HepG2 (cell line): ENCODE results near the gene FAM199X. TPM values are rescaled to one million over a fixed set of nuclear protein-coding genes. Genes with fewer than 3 reads are reported as not detected.

Source experiments
- ARHGAP35 ChIP-seq: sonication (generic); formaldehyde crosslinking; IDR thresholded peaks from 2 replicates; pipeline ENCODE4 v1.9.0; 2022; ENCODE audit warnings: mild to moderate bottlenecking, inconsistent platforms, moderate library complexity, missing genetic modification reagents, borderline replicate concordance
- CBX5 ChIP-seq: sonication (generic); formaldehyde crosslinking; IDR thresholded peaks from 2 replicates; pipeline ENCODE4 v1.4.0; 2020; ENCODE audit warnings: missing genetic modification reagents, borderline replicate concordance
- CREB1 ChIP-seq, 2 experiments: fragments of 450-650 bp in 1 of 2; IDR thresholded peaks; 2 replicates each; pipeline ENCODE4 v1.6.1; 2016 to 2017; ENCODE audit warnings: control low read depth in 1 of 2, mild to moderate bottlenecking in 1 of 2, missing compliant biosample characterization in 1 of 2, missing genetic modification characterization in 1 of 2
- GABPA ChIP-seq, 2 experiments: IDR thresholded peaks; 2 replicates each; pipeline ENCODE4 v1.6.1; 2011 to 2016; ENCODE audit warnings: low read depth in 2 of 2, low read length in 1 of 2, missing biosample characterization in 1 of 2, missing genetic modification characterization in 1 of 2
- HCFC1 ChIP-seq: fragments of 150-350 bp; IDR thresholded peaks from 2 replicates; pipeline ENCODE4 v1.6.1; 2014; ENCODE audit warnings: low read depth, low read length
- HOXA3 ChIP-seq: sonication (generic); formaldehyde crosslinking; IDR thresholded peaks from 2 replicates; pipeline ENCODE4 v1.5.0; 2020; ENCODE audit warnings: missing genetic modification reagents
- MEF2D ChIP-seq: sonication (generic); formaldehyde crosslinking; IDR thresholded peaks from 2 replicates; pipeline ENCODE4 v1.5.1; 2020; ENCODE audit warnings: mild to moderate bottlenecking, missing genetic modification reagents
- PHF21A ChIP-seq: sonication (generic); formaldehyde crosslinking; IDR thresholded peaks from 2 replicates; pipeline ENCODE4 v1.5.0; 2020; ENCODE audit warnings: mild to moderate bottlenecking, missing genetic modification reagents
- PLRG1 ChIP-seq: fragments of 450-650 bp; conservative IDR thresholded peaks from 2 replicates; pipeline ENCODE4 v1.6.1; 2016
- SMC3 ChIP-seq: IDR thresholded peaks from 2 replicates; pipeline ENCODE4 v1.6.1; 2011; ENCODE audit warnings: low read length, improper control_type of control experiment
- SOX13 ChIP-seq, 3 experiments: fragments of 450-650 bp in 1 of 3; sonication (generic) in 1 of 3; formaldehyde crosslinking in 1 of 3; IDR thresholded peaks in 2 of 3; conservative IDR thresholded peaks in 1 of 3; 2 replicates each; pipeline versions ENCODE4 v1.5.0 to v1.6.1; 2016 to 2020; ENCODE audit warnings: antibody characterized with exemption in 1 of 3, mild to moderate bottlenecking in 1 of 3, missing compliant biosample characterization in 1 of 3, missing genetic modification reagents in 1 of 3, moderate library complexity in 1 of 3
- SOX5 ChIP-seq: IDR thresholded peaks from 2 replicates; pipeline ENCODE4 v1.6.1; 2016; ENCODE audit warnings: borderline replicate concordance
- SP4 ChIP-seq: sonication (generic); formaldehyde crosslinking; IDR thresholded peaks from 2 replicates; pipeline ENCODE4 v1.8.1; 2023; ENCODE audit warnings: mild to moderate bottlenecking, missing genetic modification reagents
- TCF7L2 ChIP-seq: IDR thresholded peaks from 2 replicates; pipeline ENCODE4 v1.6.1; 2011; ENCODE audit warnings: mild to moderate bottlenecking, low read depth, low read length, moderate library complexity
- ZBTB1 ChIP-seq: sonication (generic); formaldehyde crosslinking; IDR thresholded peaks from 2 replicates; pipeline ENCODE4 v1.4.0; 2020; ENCODE audit warnings: missing genetic modification reagents, borderline replicate concordance
- ZFY ChIP-seq: sonication (generic); formaldehyde crosslinking; IDR thresholded peaks from 2 replicates; pipeline ENCODE4 v1.4.0; 2020; ENCODE audit warnings: missing genetic modification reagents
- ZNF205 ChIP-seq: IDR thresholded peaks from 2 replicates; pipeline ENCODE4 v1.6.1; 2018; ENCODE audit warnings: missing biosample characterization, missing genetic modification reagents
- ZNF235 ChIP-seq: sonication (generic); formaldehyde crosslinking; IDR thresholded peaks from 2 replicates; pipeline ENCODE4 v1.8.1; 2023; ENCODE audit warnings: mild to moderate bottlenecking, missing genetic modification reagents, borderline replicate concordance
- ZNF326 ChIP-seq: sonication (generic); formaldehyde crosslinking; IDR thresholded peaks from 2 replicates; pipeline ENCODE4 v1.4.0; 2020; ENCODE audit warnings: missing genetic modification reagents, borderline replicate concordance
- ZNF414 ChIP-seq: sonication (generic); formaldehyde crosslinking; IDR thresholded peaks from 2 replicates; pipeline ENCODE4 v1.5.0; 2020; ENCODE audit warnings: missing genetic modification reagents
- ZNF484 ChIP-seq: sonication (generic); formaldehyde crosslinking; IDR thresholded peaks from 2 replicates; pipeline ENCODE4 v1.5.1; 2020; ENCODE audit warnings: mild to moderate bottlenecking, low read depth, missing genetic modification reagents, borderline replicate concordance
- ZNF784 ChIP-seq: sonication (generic); formaldehyde crosslinking; IDR thresholded peaks from 2 replicates; pipeline ENCODE4 v1.5.1; 2020; ENCODE audit warnings: missing genetic modification reagents, mild to moderate bottlenecking, borderline replicate concordance
- ZZZ3 ChIP-seq: sonication (generic); formaldehyde crosslinking; IDR thresholded peaks from 2 replicates; pipeline ENCODE4 v1.4.0; 2020; ENCODE audit warnings: missing genetic modification reagents, mild to moderate bottlenecking, borderline replicate concordance
- polyA plus RNA-seq, 8 experiments: library from polyadenylated mRNA; depleted of rRNA in 3 of 8; stranded (reverse) in 7 of 8; unstranded in 1 of 8; fragments of >200 nt; fragmentation: Illumina TruSeq in 4 of 8; extraction: Trizol in 4 of 8; gene quantifications; 2 replicates each; pipeline versions ENCODE4 v1.2.1 to v1.2.3, GENCODE V29; 2011 to 2016; ENCODE audit warnings: low read depth in 4 of 8, missing spikeins in 1 of 8, mixed read lengths in 1 of 8; ENCODE audit not compliant: insufficient read depth in 1 of 8
- total RNA-seq, 5 experiments: library from RNA; depleted of rRNA; stranded (reverse); fragments of >200 nt; fragmentation: Illumina TruSeq; extraction: Trizol; gene quantifications; 2 replicates each; pipeline ENCODE4 v1.2.3, GENCODE V29; 2016; ENCODE audit warnings: low read depth in 1 of 5
- TF ChIP-seq, protein P1 (sequence below), 2 experiments: fragments of 450-650 bp in 1 of 2; sonication (generic) in 1 of 2; formaldehyde crosslinking; IDR thresholded peaks; 2 replicates each; pipeline versions ENCODE4 v1.5.0 to v1.8.0; 2020 to 2022; ENCODE audit warnings: mild to moderate bottlenecking in 1 of 2, missing genetic modification reagents in 1 of 2
- TF ChIP-seq, protein P2 (sequence below): IDR thresholded peaks from 2 replicates; pipeline ENCODE4 v1.6.1; 2016; ENCODE audit warnings: low read depth, control low read depth

Gene FAM199X
- total and polyA plus RNA-seq, 2 of the 13 experiments (the other 11 are each of a cell fraction or from before 2014, with no cell fraction given) = 5.1 to 18.0 TPM

- TF ChIP-seq SP4 (CRISPR knock-in tag) = peak; percentile 60; the same call in 1 of the 2 replicates
- peak; percentile 61; the same call in 1 of the 2 replicates for TF ChIP-seq ZNF784 (CRISPR knock-in tag)
- TF ChIP-seq MEF2D (CRISPR knock-in tag) = no peak
- TF ChIP-seq ZNF235 = no peak
- peak; percentile 55 for TF ChIP-seq HCFC1
- TF ChIP-seq CBX5 = no peak
- peak; percentile 74 for TF ChIP-seq GABPA (IDR thresholded peaks at IDR 0.05; ENCODE audit: low read depth, low read length)
- TF ChIP-seq GABPA (CRISPR knock-in tag; IDR thresholded peaks at IDR 0.05; ENCODE audit: low read depth) = peak; percentile 94
- no peak for TF ChIP-seq PLRG1
- TF ChIP-seq, protein P1, sequence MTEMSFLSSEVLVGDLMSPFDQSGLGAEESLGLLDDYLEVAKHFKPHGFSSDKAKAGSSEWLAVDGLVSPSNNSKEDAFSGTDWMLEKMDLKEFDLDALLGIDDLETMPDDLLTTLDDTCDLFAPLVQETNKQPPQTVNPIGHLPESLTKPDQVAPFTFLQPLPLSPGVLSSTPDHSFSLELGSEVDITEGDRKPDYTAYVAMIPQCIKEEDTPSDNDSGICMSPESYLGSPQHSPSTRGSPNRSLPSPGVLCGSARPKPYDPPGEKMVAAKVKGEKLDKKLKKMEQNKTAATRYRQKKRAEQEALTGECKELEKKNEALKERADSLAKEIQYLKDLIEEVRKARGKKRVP (CRISPR knock-in tag; IDR thresholded peaks at IDR 0.05) = 0 out of 4 replicates have a peak, but pooled peaks of 1 of the 2 experiments have one; percentile 18
- TF ChIP-seq ZNF484 (CRISPR knock-in tag) = no peak
- no peak for TF ChIP-seq SOX13 (IDR thresholded peaks at IDR 0.05)
- TF ChIP-seq SOX13 (CRISPR knock-in tag; conservative IDR thresholded peaks at IDR 0.05 in 1 of 2, IDR thresholded peaks at IDR 0.05 in 1 of 2) = no peak
- TF ChIP-seq SMC3 = no peak
- TF ChIP-seq ZBTB1 (CRISPR knock-in tag) = no peak
- peak; percentile 41; the same call in 1 of the 2 replicates for TF ChIP-seq ZFY
- TF ChIP-seq SOX5 = 0 out of 2 replicates have a peak, but pooled peaks have one; percentile 18
- TF ChIP-seq HOXA3 = peak; percentile 85
- 0 out of 2 replicates have a peak, but pooled peaks have one; percentile 40 for TF ChIP-seq ZNF414 (CRISPR knock-in tag)
- TF ChIP-seq CREB1 (IDR thresholded peaks at IDR 0.05) = peak; percentile 87
- peak; percentile 95 for TF ChIP-seq CREB1 (CRISPR knock-in tag; IDR thresholded peaks at IDR 0.05)
- TF ChIP-seq, protein P2, sequence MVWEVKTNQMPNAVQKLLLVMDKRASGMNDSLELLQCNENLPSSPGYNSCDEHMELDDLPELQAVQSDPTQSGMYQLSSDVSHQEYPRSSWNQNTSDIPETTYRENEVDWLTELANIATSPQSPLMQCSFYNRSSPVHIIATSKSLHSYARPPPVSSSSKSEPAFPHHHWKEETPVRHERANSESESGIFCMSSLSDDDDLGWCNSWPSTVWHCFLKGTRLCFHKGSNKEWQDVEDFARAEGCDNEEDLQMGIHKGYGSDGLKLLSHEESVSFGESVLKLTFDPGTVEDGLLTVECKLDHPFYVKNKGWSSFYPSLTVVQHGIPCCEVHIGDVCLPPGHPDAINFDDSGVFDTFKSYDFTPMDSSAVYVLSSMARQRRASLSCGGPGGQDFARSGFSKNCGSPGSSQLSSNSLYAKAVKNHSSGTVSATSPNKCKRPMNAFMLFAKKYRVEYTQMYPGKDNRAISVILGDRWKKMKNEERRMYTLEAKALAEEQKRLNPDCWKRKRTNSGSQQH (CRISPR knock-in tag) = peak; percentile 59; the same call in 1 of the 2 replicates
- TF ChIP-seq ARHGAP35 (CRISPR knock-in tag) = no peak
- no peak for TF ChIP-seq TCF7L2
- peak; percentile 50; the same call in 1 of the 2 replicates for TF ChIP-seq PHF21A (CRISPR knock-in tag)
- no peak for TF ChIP-seq ZNF326
- no peak for TF ChIP-seq ZNF205 (CRISPR knock-in tag)
- TF ChIP-seq ZZZ3 (CRISPR knock-in tag) = peak; percentile 75; the same call in 1 of the 2 replicates
Measured at GRCh38 chrX:104156630-104157529, 9.4 kb upstream of the FAM199X start, which contains the start of gene SLC25A53 (continued).
